Neural progenitor cell (in vitro differentiated cells): ENCODE measurements around the gene RBM47. TPM values are rescaled to one million over a fixed set of nuclear protein-coding genes. Genes with fewer than 3 reads are reported as not detected.

ENCODE experiments used
- DNase-seq: peaks from one replicate; pipeline ENCODE4 v3.0.0-alpha.2; 2016; ENCODE audit warnings: low spot score
- H2AFZ ChIP-seq: fragments of 200-600 bp; sonication (generic); replicated peaks from 2 replicates; pipeline ENCODE4 v1.6.1; 2016; ENCODE audit warnings: antibody characterized with exemption
- H3F3A ChIP-seq: fragments of 200-600 bp; sonication (generic); 2 replicates; pipeline ENCODE4 v1.6.1; 2016; ENCODE audit warnings: antibody characterized with exemption, low read depth
- H3K27ac ChIP-seq: fragments of 200-600 bp; sonication (generic); 2 replicates; pipeline ENCODE4 v1.5.1; 2016; ENCODE audit warnings: mild to moderate bottlenecking
- H3K27me3 ChIP-seq: fragments of 200-600 bp; sonication (generic); 2 replicates; pipeline ENCODE4 v1.6.1; 2016; ENCODE audit warnings: mild to moderate bottlenecking, moderate library complexity
- H3K36me3 ChIP-seq: fragments of 200-600 bp; sonication (generic); 2 replicates; pipeline ENCODE4 v1.5.1; 2016
- H3K4me1 ChIP-seq: fragments of 200-600 bp; sonication (generic); 2 replicates; pipeline ENCODE4 v1.6.1; 2016; ENCODE audit warnings: mixed run types
- H3K4me2 ChIP-seq: fragments of 200-600 bp; sonication (generic); 2 replicates; pipeline ENCODE4 v1.6.1; 2016
- H3K4me3 ChIP-seq: fragments of 200-600 bp; sonication (generic); 2 replicates; pipeline ENCODE4 v1.5.1; 2016
- H3K79me2 ChIP-seq: fragments of 200-600 bp; sonication (generic); 2 replicates; pipeline ENCODE4 v1.6.1; 2016; ENCODE audit warnings: low read depth
- H3K9ac ChIP-seq: fragments of 200-600 bp; sonication (generic); 2 replicates; pipeline ENCODE4 v1.6.1; 2016
- H3K9me3 ChIP-seq: fragments of 200-600 bp; sonication (generic); 2 replicates; pipeline ENCODE4 v1.5.1; 2016; ENCODE audit warnings: low read depth
- H4K20me1 ChIP-seq: fragments of 200-600 bp; sonication (generic); 2 replicates; pipeline ENCODE4 v1.6.1; 2016; ENCODE audit warnings: low read depth
- H3K27ac Mint-ChIP-seq: 3 replicates; pipeline ENCODE4 v1.8.0; 2021; ENCODE audit warnings: mixed read lengths
- H3K27me3 Mint-ChIP-seq: 2 replicates; pipeline ENCODE4 v1.8.0; 2022; ENCODE audit warnings: low read depth, mild to moderate bottlenecking, inconsistent platforms, moderate library complexity, mixed read lengths; ENCODE audit not compliant: insufficient read depth
- H3K36me3 Mint-ChIP-seq: 3 replicates; pipeline ENCODE4 v1.8.0; 2021; ENCODE audit warnings: mixed read lengths
- H3K4me1 Mint-ChIP-seq: 3 replicates; pipeline ENCODE4 v1.8.0; 2021; ENCODE audit warnings: mixed read lengths
- H3K4me3 Mint-ChIP-seq: 3 replicates; pipeline ENCODE4 v1.8.0; 2021; ENCODE audit warnings: mild to moderate bottlenecking, moderate library complexity, mixed read lengths
- H3K9me3 Mint-ChIP-seq: 3 replicates; pipeline ENCODE4 v1.8.0; 2020; ENCODE audit warnings: mixed read lengths
- EZH2 ChIP-seq: fragments of 200-600 bp; sonication (generic); IDR thresholded peaks from 2 replicates; pipeline ENCODE4 v1.6.1; 2017; ENCODE audit warnings: antibody characterized with exemption, mild to moderate bottlenecking, moderate library complexity
- EZH2phosphoT487 ChIP-seq: fragments of 200-600 bp; sonication (generic); IDR thresholded peaks from 2 replicates; pipeline ENCODE4 v1.6.1; 2017; ENCODE audit warnings: antibody characterized with exemption
- total RNA-seq: library from RNA; depleted of rRNA; stranded (reverse); fragments of >200 nt; gene quantifications from 2 replicates; pipeline ENCODE4 v1.2.3, GENCODE V29; 2015; ENCODE audit warnings: low replicate concordance
- TF ChIP-seq, protein P1 (sequence below): fragments of 200-600 bp; sonication (generic); IDR thresholded peaks from 2 replicates; pipeline ENCODE4 v1.5.1; 2017; ENCODE audit warnings: antibody characterized with exemption, mild to moderate bottlenecking

The RBM47 gene
- total RNA-seq, 1 donor from 2014 or later = 2.9 TPM

DNA sequence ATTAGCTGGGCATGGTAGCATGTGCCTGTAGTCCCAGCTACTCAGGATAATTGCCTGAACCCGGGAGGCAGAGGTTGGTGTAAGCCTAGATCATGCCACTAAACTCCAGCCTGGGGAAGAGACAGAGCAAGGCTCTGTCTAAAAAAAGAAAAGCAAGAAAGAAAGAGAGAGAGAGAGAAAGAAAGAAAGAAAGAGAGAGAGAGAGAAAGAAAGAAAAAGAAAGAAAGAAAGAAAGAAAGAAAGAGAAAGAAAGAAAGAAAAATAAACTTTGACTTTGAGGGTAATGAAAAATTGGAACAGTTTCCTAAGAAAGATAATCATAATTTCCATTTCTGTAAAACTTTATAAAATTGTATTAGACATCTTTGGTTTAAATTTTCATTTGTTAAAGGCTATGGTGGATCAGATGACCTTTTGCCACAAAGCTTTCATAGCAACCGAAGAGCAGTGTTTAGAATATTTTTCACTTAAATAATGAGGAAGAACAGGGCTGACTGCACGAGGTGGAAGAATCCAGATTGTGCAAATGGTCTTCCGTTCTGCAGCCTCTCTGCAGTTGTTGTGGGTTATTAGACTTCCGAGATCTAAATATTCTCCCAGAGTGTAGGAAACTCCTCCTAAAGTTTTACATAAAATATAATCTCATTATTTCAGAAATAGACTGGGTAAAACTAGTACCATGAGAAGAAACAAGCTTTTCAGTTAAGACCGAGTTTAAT is 55.9 kb downstream of the RBM47 start:
- Mint-ChIP-seq H3K4me3 (no peak overlapping the region), H3K9me3 (no peaks in the 10 kb centered on the region), H3K36me3 (no peaks in the 10 kb centered on the region), H3K27ac (no peak overlapping the region), H3K4me1 (peaks cover 14% of the 10 kb centered on the region), H3K27me3 (peaks cover 3% of the 10 kb centered on the region)
- Histone ChIP-seq H3F3A (peaks cover 7% of the 10 kb centered on the region), H3K27me3 (no peaks in the 10 kb centered on the region), H2AFZ (no peak overlapping the region), H3K4me2 (no peak overlapping the region), H4K20me1 (no peaks in the 10 kb centered on the region), H3K4me3 (no peak overlapping the region), H3K27ac (no peak overlapping the region), H3K4me1 (peaks cover 9% of the 10 kb centered on the region), H3K9ac (no peak overlapping the region), H3K9me3 (no peaks in the 10 kb centered on the region), H3K79me2 (no peaks in the 10 kb centered on the region), H3K36me3 (no peaks in the 10 kb centered on the region)
- TF ChIP-seq EZH2 (no peak), EZH2phosphoT487 (no peak)
- TF ChIP-seq, protein P1, sequence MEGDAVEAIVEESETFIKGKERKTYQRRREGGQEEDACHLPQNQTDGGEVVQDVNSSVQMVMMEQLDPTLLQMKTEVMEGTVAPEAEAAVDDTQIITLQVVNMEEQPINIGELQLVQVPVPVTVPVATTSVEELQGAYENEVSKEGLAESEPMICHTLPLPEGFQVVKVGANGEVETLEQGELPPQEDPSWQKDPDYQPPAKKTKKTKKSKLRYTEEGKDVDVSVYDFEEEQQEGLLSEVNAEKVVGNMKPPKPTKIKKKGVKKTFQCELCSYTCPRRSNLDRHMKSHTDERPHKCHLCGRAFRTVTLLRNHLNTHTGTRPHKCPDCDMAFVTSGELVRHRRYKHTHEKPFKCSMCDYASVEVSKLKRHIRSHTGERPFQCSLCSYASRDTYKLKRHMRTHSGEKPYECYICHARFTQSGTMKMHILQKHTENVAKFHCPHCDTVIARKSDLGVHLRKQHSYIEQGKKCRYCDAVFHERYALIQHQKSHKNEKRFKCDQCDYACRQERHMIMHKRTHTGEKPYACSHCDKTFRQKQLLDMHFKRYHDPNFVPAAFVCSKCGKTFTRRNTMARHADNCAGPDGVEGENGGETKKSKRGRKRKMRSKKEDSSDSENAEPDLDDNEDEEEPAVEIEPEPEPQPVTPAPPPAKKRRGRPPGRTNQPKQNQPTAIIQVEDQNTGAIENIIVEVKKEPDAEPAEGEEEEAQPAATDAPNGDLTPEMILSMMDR = no peak
- no peak for DNase-seq

GRCh38 chr4:40572692-40573310 is 56.9 kb downstream of the RBM47 start:
- peaks cover 7% of the 10 kb centered on the region for H3F3A ChIP-seq
- TF ChIP-seq EZH2 (no peak), EZH2phosphoT487 (no peak)
- TF ChIP-seq, protein P1 = no peak
- DNase-seq = no peak
- peaks cover 3% of the 10 kb centered on the region for H3K27me3 Mint-ChIP-seq
- H3K9ac ChIP-seq = no peak overlapping the region
- no peak overlapping the region for H3K4me3 ChIP-seq
- H4K20me1 ChIP-seq = no peaks in the 10 kb centered on the region
- H3K9me3 Mint-ChIP-seq = no peaks in the 10 kb centered on the region
- H3K9me3 ChIP-seq = no peaks in the 10 kb centered on the region
- H3K36me3 ChIP-seq = no peaks in the 10 kb centered on the region
- peaks cover 9% of the 10 kb centered on the region for H3K4me1 ChIP-seq
- no peak overlapping the region for H2AFZ ChIP-seq
- no peak overlapping the region for H3K4me2 ChIP-seq
- no peaks in the 10 kb centered on the region for H3K79me2 ChIP-seq
- H3K27ac ChIP-seq = no peak overlapping the region
- no peaks in the 10 kb centered on the region for H3K36me3 Mint-ChIP-seq
- H3K27me3 ChIP-seq = no peaks in the 10 kb centered on the region
- no peak overlapping the region for H3K4me3 Mint-ChIP-seq
- peaks cover 14% of the 10 kb centered on the region for H3K4me1 Mint-ChIP-seq
- H3K27ac Mint-ChIP-seq = no peak overlapping the region

DNA sequence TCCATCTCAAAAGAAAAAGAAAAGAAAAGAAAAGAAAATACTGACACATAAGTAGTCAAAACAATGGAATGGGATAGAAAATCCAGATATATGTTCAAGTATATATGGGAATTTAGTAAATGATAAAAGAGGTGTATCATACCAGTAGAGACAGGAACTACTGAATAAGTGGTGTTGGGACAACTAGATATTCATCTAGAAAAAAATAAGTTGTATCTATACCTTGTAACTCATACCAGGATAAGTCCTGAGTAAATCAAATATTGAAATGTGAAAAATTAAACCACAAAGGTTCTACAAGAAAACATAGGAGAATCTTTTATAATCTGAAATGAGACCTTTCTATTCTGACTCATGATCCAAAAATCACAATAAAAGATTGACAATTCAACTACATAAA is 58.5 kb downstream of the RBM47 start:
- H3K36me3 Mint-ChIP-seq = no peaks in the 10 kb centered on the region
- no peak overlapping the region for H3K27ac ChIP-seq
- H3K79me2 ChIP-seq = no peaks in the 10 kb centered on the region
- H3K4me1 Mint-ChIP-seq = no peaks in the 10 kb centered on the region
- no peaks in the 10 kb centered on the region for H3K9me3 Mint-ChIP-seq
- peaks cover 3% of the 10 kb centered on the region for H3K27me3 Mint-ChIP-seq
- H3K27ac Mint-ChIP-seq = no peak overlapping the region
- no peaks in the 10 kb centered on the region for H3K9me3 ChIP-seq
- TF ChIP-seq, protein P1 = no peak
- TF ChIP-seq EZH2phosphoT487 (no peak), EZH2 (no peak)
- H3K4me3 Mint-ChIP-seq = no peak overlapping the region
- no peaks in the 10 kb centered on the region for H3K4me1 ChIP-seq
- H3K4me2 ChIP-seq = no peak overlapping the region
- no peak overlapping the region for H2AFZ ChIP-seq
- no peak overlapping the region for H3K9ac ChIP-seq
- H3K27me3 ChIP-seq = no peaks in the 10 kb centered on the region
- no peak overlapping the region for H3K4me3 ChIP-seq
- no peaks in the 10 kb centered on the region for H3F3A ChIP-seq
- H4K20me1 ChIP-seq = no peaks in the 10 kb centered on the region
- DNase-seq = no peak
- no peaks in the 10 kb centered on the region for H3K36me3 ChIP-seq
